Measurements from ENCODE around the gene AASDHPPT. TPM values are rescaled to one million over a fixed set of nuclear protein-coding genes. Genes with fewer than 3 reads are reported as not detected.

AASDHPPT gene
- total and polyA plus RNA-seq, 12 donors, result 13.2 to 46.7 (median 38.1) TPM

DNA sequence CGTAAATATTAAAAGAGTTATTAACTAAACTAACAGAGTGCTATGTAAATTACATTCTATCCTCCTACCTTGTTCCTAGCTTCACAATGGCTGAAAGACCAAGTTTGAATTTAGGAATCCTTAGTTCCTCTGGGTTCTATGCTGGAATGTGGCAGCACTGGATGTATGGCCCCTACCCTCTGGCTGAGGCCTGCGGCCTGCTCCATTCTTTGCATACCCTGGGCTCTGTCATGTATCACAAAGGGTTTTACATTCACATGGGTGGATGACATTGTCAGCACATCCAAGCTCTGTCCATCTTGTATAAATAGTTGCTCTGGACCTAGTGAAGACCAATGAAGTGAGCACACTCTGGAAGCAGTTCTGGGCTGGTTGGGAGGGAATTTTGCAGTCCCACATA is 54.5 kb downstream of the AASDHPPT start:
- intact Hi-C loops (cut with DNase I), result no loop called here
- no peaks in the 10 kb centered on the region for H3K9me3 ChIP-seq
- 88 to 90% methylated on average over 2 of the region's 2 CpGs for WGBS, 2 donors
- H3K36me3 ChIP-seq, result no peaks in the 10 kb centered on the region
- H3K27ac ChIP-seq, result no peak overlapping the region
- H3K4me3 ChIP-seq, result no peak overlapping the region
- no peaks in the 10 kb centered on the region for H3K4me1 ChIP-seq
- H3K27me3 ChIP-seq, result peaks cover 0 to 6% (median 0%) of the 10 kb centered on the region in 7 donors
- DNase-seq (no peak), ATAC-seq (no peak)
- TF ChIP-seq, protein P1, sequence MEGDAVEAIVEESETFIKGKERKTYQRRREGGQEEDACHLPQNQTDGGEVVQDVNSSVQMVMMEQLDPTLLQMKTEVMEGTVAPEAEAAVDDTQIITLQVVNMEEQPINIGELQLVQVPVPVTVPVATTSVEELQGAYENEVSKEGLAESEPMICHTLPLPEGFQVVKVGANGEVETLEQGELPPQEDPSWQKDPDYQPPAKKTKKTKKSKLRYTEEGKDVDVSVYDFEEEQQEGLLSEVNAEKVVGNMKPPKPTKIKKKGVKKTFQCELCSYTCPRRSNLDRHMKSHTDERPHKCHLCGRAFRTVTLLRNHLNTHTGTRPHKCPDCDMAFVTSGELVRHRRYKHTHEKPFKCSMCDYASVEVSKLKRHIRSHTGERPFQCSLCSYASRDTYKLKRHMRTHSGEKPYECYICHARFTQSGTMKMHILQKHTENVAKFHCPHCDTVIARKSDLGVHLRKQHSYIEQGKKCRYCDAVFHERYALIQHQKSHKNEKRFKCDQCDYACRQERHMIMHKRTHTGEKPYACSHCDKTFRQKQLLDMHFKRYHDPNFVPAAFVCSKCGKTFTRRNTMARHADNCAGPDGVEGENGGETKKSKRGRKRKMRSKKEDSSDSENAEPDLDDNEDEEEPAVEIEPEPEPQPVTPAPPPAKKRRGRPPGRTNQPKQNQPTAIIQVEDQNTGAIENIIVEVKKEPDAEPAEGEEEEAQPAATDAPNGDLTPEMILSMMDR (IDR thresholded peaks at IDR 0.05), result no peak

DNA sequence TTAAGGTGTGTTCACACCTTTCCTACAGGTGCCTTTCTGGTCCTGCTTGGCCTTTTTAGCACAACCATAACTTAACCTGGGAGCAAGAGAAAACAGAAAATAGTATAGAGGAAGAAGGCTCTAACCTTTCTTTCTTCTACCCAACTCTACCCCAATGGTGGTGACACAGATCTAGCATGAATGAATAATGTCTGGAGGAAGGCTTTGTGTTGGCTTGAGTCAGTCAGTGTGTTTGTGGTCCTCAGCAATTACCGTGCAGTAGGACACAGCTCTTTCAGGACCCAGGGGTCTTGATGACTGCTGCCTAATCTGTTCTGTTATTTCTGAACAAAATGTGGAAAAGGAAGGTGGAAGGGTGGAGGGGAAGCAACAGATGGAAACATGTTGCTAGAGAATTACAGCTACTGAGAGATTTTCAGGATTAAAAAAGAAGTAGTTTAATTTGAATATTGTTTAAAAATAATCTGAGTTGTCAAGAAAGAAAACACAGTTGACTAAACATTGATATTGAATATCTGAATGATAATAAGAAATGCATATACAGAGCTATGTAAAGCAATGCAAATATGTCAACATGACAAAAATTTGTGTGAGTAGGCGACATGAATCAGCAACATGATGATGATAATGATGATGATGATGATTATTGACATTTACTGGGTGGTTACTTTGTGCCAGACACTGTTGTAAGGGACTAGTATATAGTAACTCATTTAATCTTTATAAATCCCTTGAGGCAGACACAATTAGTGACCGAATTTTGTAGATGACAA is 55.3 kb downstream of the AASDHPPT start:
- no peaks in the 10 kb centered on the region for H3K36me3 ChIP-seq
- 71 to 73% methylated on average over 3 of the region's 3 CpGs for whole genome bisulfite sequencing, 2 donors
- no peak overlapping the region for H3K27ac ChIP-seq
- no peak overlapping the region for H3K4me3 ChIP-seq
- TF ChIP-seq, protein P1 (IDR thresholded peaks at IDR 0.05), result no peak
- intact Hi-C loops (cut with DNase I), result no loop called here
- DNase-seq, result no peak
- ATAC-seq, result no peak
- H3K27me3 ChIP-seq, result peaks cover 0 to 5% (median 0%) of the 10 kb centered on the region in 7 donors
- H3K4me1 ChIP-seq, result no peaks in the 10 kb centered on the region
- no peaks in the 10 kb centered on the region for H3K9me3 ChIP-seq

DNA sequence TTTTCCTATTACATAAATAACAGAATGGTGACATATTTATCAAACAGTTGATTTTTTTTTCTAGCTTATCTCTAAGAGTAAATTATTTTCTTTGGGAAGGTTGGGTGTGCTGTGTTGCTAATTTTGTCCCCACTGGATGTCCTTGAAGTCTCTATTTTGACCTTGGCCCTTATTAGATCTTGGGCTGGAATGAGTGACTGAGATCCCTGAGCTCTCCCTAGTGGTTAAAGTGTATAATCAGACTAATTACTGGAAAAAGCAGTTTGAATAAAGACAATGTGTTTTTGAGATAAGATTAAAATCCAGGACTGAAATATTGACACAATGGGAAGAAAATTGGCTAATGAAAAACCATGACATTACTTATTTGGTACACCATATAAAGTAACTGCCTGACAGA is 56.1 kb downstream of the AASDHPPT start:
- ATAC-seq, result no peak
- no peak for DNase-seq

DNA sequence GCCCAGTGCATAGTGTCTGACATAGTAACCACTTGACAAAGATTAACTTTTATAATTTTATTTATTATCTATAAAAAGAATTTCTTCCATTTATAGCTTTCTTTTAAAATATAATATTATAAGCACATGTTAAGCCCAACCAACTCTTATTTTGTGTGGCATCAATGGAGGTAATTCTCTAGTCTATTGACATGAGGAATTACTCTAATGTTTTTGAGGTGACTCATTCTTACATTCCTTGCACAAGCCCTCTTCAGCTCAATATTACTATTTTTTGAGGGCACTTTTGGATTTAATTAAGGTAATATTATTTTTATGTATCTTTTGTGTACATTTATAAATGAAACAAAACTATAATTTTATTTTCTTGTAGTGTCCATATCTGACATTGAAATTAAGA is 59.6 kb downstream of the AASDHPPT start:
- intact Hi-C loops (cut with DNase I), result no loop called here
- Histone ChIP-seq H3K9me3 (peaks cover 0 to 9% (median 0%) of the 10 kb centered on the region in 11 donors), H3K27me3 (no peaks in the 10 kb centered on the region), H3K27ac (no peak overlapping the region), H3K36me3 (no peaks in the 10 kb centered on the region), H3K4me3 (no peak overlapping the region), H3K4me1 (no peaks in the 10 kb centered on the region)
- DNase-seq (no peak), ATAC-seq (no peak)
- TF ChIP-seq, protein P1 (IDR thresholded peaks at IDR 0.05), result no peak

More for the DNA sequence above, 56.1 kb downstream of the AASDHPPT start:
- Histone ChIP-seq H3K36me3 (no peaks in the 10 kb centered on the region), H3K4me1 (no peaks in the 10 kb centered on the region), H3K9me3 (peaks cover 0 to 6% (median 0%) of the 10 kb centered on the region in 11 donors), H3K4me3 (no peak overlapping the region), H3K27me3 (peaks cover 0 to 5% (median 0%) of the 10 kb centered on the region in 7 donors), H3K27ac (no peak overlapping the region)
- TF ChIP-seq, protein P1 (IDR thresholded peaks at IDR 0.05), result no peak
- intact Hi-C loops (cut with DNase I), result no loop called here

All from heart right ventricle (tissue), 16 donors.